Measurements from ENCODE around the gene GPS1.

DNA sequence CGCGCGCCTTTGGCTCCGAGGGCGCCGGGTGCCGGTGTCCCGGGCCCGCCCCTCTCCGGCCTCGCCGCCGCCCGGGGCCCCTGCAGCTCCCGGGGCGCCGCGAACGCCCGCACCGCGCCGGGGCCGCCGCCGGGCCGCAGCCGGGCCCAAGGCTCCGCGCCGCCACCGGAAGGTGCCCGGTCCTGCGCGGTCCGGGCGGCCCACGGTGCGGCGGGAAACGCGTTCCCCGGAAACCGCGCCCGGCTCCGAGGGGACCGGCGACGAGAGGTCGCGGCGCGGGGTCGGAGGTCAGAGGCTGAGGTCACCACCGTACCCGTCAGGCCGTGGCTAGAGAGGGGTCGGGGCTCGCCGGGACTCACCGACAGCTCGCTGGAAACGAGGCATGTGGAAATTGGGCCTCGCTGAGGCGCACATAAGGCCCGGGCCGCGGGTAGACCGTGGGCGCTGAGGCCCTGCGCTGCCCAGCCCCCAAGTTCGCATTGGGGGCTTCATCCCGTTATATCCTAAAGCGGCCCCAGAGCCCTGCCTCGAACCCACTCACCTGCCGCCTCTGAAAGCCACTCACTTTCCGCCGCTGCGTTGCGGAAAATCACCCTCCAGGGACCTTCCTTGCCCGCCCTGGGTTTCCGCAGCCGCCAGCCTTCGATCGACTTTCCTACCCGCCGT, 14.1 kb downstream of the GPS1 start, which contains the start of gene DUS1L:
- TF ChIP-seq POLR2AphosphoS5 (IDR thresholded peaks at IDR 0.05; ENCODE audit: low read depth, low read length) = no peak; the same call in 1 of the 2 replicates
- TF ChIP-seq SMC3 (IDR thresholded peaks at IDR 0.05; ENCODE audit: low read depth, low read length) = no peak

Data from SK-N-SH (cell line).